Kidney epithelial cell (primary cell): ENCODE measurements around the gene RYR3. TPM values are rescaled to one million over a fixed set of nuclear protein-coding genes. Genes with fewer than 3 reads are reported as not detected.

Experiments used
- DNase-seq: peaks from one replicate; pipeline ENCODE4 v3.0.0-alpha.2; 2010; ENCODE audit warnings: low read depth
- H3K27me3 ChIP-seq: 2 replicates; pipeline ENCODE4 v1.6.0; 2011; ENCODE audit warnings: low read length; ENCODE audit not compliant: control insufficient read depth, insufficient read depth
- H3K36me3 ChIP-seq: 2 replicates; pipeline ENCODE4 v1.5.1; 2011; ENCODE audit warnings: low read length; ENCODE audit not compliant: control insufficient read depth, insufficient read depth
- H3K4me3 ChIP-seq: 2 replicates; pipeline ENCODE4 v1.5.1; 2011; ENCODE audit warnings: low read depth, mild to moderate bottlenecking, control low read depth, low read length
- total RNA-seq: library from RNA; depleted of rRNA; stranded (reverse); fragments of >200 nt; gene quantifications from 2 replicates; pipeline ENCODE4 v1.2.3, GENCODE V29; 2015
- TF ChIP-seq, protein P1 (sequence below): IDR thresholded peaks from 2 replicates; pipeline ENCODE4 v1.5.1; 2011; ENCODE audit warnings: mild to moderate bottlenecking, moderate library complexity, low read length, control low read depth, inconsistent platforms; ENCODE audit not compliant: insufficient read depth, poor library complexity, severe bottlenecking

RYR3 gene
- total RNA-seq, 1 donor from 2014 or later: 0.50 TPM

DNA sequence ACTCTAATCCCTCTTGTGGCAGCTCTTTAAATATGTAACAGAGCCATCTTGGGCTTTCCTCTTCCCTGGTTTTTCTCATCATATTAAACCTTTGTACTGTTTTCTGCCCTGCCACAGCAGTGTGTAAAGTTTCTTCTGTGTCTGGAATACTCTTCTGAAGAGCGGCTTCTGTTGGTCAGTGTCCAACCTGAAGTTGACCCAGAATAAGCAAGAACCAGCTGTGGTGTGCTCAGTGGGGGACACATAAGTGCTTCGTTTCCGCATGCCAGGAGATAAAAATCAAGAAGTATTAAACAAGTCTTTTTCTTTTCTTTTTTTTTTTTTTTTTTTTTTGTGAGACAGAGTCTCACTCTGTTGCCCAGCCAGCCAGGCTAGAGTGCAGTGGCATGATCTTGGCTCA, 484.3 kb downstream of the RYR3 start:
- TF ChIP-seq, protein P1, sequence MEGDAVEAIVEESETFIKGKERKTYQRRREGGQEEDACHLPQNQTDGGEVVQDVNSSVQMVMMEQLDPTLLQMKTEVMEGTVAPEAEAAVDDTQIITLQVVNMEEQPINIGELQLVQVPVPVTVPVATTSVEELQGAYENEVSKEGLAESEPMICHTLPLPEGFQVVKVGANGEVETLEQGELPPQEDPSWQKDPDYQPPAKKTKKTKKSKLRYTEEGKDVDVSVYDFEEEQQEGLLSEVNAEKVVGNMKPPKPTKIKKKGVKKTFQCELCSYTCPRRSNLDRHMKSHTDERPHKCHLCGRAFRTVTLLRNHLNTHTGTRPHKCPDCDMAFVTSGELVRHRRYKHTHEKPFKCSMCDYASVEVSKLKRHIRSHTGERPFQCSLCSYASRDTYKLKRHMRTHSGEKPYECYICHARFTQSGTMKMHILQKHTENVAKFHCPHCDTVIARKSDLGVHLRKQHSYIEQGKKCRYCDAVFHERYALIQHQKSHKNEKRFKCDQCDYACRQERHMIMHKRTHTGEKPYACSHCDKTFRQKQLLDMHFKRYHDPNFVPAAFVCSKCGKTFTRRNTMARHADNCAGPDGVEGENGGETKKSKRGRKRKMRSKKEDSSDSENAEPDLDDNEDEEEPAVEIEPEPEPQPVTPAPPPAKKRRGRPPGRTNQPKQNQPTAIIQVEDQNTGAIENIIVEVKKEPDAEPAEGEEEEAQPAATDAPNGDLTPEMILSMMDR: no peak
- H3K27me3 ChIP-seq: no peaks in the 10 kb centered on the region
- DNase-seq: no peak
- no peaks in the 10 kb centered on the region for H3K36me3 ChIP-seq
- H3K4me3 ChIP-seq: no peak overlapping the region

- no peaks in the 10 kb centered on the region for H3K27me3 ChIP-seq
- H3K4me3 ChIP-seq: no peak overlapping the region
- DNase-seq: no peak
- H3K36me3 ChIP-seq: no peaks in the 10 kb centered on the region
- TF ChIP-seq, protein P1: no peak
Measured at GRCh38 chr15:33797651-33798050, 486.9 kb downstream of the RYR3 start.

GRCh38 chr15:33801954-33802353, 491.2 kb downstream of the RYR3 start:
- H3K4me3 ChIP-seq: no peak overlapping the region
- no peaks in the 10 kb centered on the region for H3K36me3 ChIP-seq
- no peaks in the 10 kb centered on the region for H3K27me3 ChIP-seq
- TF ChIP-seq, protein P1: no peak
- DNase-seq: no peak

DNA sequence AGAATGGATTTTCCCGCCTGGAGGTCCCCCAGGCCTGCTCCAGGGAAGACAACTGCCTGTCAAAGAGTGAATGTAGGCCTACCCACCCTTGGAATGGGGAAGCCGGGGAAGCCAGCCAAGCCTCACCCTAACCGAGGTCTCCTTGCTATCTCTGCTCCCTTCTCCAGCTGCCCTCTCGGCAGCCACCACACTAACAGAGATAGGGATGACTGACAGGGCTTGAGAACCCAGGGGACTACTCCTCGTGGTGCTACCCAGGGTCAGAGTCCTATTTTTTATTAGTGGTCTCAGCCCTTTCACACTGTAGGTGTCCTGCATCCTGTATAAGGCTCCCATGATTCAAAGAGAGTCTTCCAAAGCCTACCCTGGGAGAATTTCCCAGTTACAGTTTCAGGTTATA, 496.9 kb downstream of the RYR3 start:
- no peaks in the 10 kb centered on the region for H3K27me3 ChIP-seq
- DNase-seq: no peak
- TF ChIP-seq, protein P1: no peak
- no peaks in the 10 kb centered on the region for H3K36me3 ChIP-seq
- H3K4me3 ChIP-seq: no peak overlapping the region

- no peak overlapping the region for H3K4me3 ChIP-seq
- TF ChIP-seq, protein P1: no peak
- no peaks in the 10 kb centered on the region for H3K27me3 ChIP-seq
- H3K36me3 ChIP-seq: no peaks in the 10 kb centered on the region
- no peak for DNase-seq
Measured at GRCh38 chr15:33808720-33809457, 498.1 kb downstream of the RYR3 start.

- Histone ChIP-seq H3K4me3 (no peak overlapping the region), H3K36me3 (no peaks in the 10 kb centered on the region), H3K27me3 (no peaks in the 10 kb centered on the region)
- TF ChIP-seq, protein P1: no peak
- DNase-seq: no peak
Measured at GRCh38 chr15:33810073-33810595, 499.4 kb downstream of the RYR3 start.
